Inferior parietal cortex (tissue), 1 donor: ENCODE data around the gene DHRS4L2.

Experiments
- DNase-seq: peaks from one replicate; pipeline ENCODE4 v3.0.0-alpha.2; 2016; ENCODE audit errors: extremely low spot score

Gene DHRS4L2

DNA sequence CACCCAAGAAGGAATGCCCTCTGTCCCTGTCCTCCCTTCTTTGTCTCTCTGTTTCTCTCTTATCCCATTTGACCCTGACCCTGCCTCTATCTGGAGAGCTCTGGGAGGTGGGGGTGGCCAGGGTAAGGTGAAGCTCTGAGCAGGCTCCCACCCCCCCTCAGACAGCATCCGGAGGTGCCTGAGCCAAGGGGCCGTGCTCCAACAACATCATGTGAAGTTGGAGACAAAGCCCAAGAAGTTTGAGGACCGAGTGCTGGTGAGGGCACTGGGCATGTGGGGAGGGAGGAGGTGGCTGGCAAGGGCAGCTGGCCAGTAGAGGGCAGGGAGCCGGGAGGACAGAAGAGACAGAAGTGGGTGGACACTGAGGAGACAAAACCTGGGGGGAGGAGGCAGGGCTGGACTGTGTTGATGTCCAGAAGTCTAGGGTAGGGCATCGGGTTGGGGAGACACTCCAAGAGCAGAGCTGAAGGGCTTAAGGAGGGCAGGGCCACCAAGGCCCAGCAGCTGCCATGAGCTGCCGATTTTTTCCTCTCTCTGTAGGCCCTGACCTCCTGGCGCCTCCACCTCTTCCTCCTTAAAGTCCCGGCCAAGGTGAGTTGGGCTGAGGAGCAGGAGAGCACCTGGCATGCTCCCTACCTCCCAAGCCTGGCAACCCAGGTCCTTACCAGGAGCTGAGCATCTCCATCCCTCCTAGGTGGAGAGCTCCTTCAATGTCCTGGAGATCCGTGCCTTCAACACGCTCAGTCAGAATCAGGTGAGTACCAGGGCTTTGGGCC is 65.0 kb downstream of the DHRS4L2 start:
- no peak for DNase-seq

DNA sequence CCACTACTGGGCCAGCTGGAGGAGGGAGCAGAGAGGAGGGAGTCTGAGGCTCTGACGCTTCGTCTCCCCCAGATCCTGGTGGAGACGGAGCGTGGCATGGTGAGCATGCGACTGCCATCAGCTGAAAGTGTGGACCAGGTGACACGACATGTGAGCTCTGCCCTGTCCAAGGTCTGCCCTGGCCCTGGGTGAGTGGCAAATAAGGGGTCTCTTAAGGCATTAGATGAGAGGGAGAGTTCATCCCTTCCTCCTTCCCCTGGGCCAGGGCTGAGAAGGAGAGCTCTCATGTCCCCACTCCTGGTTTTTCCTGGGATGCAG is 65.6 kb downstream of the DHRS4L2 start:
- DNase-seq = no peak

DNA sequence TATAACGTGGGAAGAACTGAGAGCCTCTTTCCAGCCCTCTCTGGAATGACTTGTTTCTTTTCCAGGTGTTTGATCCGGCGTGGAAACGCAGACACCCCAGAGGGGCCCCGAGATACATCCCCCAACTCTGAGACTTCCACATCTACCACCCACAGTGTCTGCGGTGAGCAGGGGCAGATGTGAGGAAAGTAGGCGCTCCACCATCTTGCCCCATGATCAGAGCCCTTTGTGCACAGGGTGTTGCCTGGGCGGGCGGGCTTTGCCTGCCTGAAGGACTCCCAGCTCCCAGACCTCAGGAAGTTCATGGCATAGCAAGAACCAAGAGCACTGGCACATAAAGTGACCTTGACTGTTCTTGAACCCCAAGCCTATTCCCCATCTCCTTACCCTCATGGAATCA is 65.9 kb downstream of the DHRS4L2 start:
- no peak for DNase-seq
